Measurements from ENCODE around the gene TLR6.

Gene TLR6

DNA sequence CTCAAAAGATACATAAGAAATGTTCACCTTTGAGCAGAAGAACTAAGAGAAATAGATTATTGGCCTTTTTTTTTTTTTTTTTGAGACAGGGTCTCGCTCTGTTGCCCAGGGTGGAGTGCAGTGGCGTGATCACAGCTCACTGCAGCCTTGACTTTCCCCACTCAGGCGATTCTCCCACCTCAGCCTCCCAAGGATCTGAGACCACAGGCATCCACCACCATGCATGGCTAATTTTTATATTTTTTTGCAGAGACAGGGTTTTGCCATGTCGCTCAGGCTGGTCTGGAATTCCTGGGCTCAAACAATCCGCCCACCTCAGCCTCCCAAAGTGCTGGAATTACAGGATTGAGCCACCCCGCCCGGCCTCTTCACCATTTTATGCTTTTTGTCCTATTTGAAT is 2.9 kb upstream of the TLR6 start:
- no peak overlapping the region for H3K4me3 ChIP-seq (ENCODE audit: low read depth, low read length)
- DNase-seq (ENCODE audit: low read depth), result no peak
- TF ChIP-seq CTCF (IDR thresholded peaks at IDR 0.05; ENCODE audit: low read depth, low read length, missing control alignments), result no peak

DNA sequence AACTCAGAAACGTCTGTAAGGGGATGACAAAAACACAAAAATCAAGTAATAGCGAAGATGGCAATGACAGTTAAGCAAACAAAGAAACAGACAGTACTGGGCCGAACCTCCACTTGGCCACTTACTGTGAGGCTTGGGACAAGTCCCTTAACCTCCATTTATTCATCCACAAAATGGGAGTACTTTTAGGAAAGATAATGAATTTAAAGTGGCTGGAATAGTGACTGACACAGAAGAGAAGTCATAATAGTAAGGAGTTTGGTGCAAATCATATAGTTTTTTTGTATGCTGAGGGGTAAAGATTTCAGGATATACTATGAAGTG is 1.4 kb upstream of the TLR6 start:
- H3K4me3 ChIP-seq (ENCODE audit: low read depth, low read length), result no peak overlapping the region
- no peak for TF ChIP-seq CTCF (IDR thresholded peaks at IDR 0.05; ENCODE audit: low read depth, low read length, missing control alignments)
- no peak for DNase-seq (ENCODE audit: low read depth)

- peak; percentile 66 for DNase-seq (ENCODE audit: low read depth)
- no peak for TF ChIP-seq CTCF (IDR thresholded peaks at IDR 0.05; ENCODE audit: low read depth, low read length, missing control alignments)
- H3K4me3 ChIP-seq (ENCODE audit: low read depth, low read length), result no peak overlapping the region
These were observed 908 bp upstream of the TLR6 start for GRCh38 chr4:38857354-38858096.

GRCh38 chr4:38856046-38856445 is 571 bp downstream of the TLR6 start:
- peak overlapping the region; percentile 65 for H3K4me3 ChIP-seq (ENCODE audit: low read depth, low read length)
- no peak for DNase-seq (ENCODE audit: low read depth)
- TF ChIP-seq CTCF (IDR thresholded peaks at IDR 0.05; ENCODE audit: low read depth, low read length, missing control alignments), result no peak

DNA sequence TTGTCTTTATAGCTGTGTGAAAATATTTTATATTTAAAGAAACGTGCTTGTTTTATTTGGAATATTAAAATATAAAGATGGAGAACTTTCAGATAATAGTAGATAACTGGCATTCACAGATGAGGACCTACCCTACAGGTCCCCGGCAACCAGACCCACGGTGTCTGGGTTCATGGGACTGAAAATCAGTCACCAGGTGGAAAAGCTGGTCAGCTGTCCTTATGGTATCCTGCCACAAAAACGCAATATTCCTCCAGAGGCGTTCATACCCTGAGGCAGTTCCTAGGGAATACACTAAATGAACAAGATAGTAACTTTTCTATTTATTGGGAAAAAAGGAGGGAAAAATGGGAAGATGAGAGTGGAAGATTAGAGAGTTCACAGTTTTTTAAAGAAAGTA is 1.2 kb downstream of the TLR6 start:
- H3K4me3 ChIP-seq (ENCODE audit: low read depth, low read length), result peak overlapping the region; percentile 65
- no peak for TF ChIP-seq CTCF (IDR thresholded peaks at IDR 0.05; ENCODE audit: low read depth, low read length, missing control alignments)

GRCh38 chr4:38846015-38846414 is 10.6 kb downstream of the TLR6 start:
- no peak overlapping the region for H3K4me3 ChIP-seq (ENCODE audit: low read depth, low read length)
- DNase-seq (ENCODE audit: low read depth), result no peak
- TF ChIP-seq CTCF (IDR thresholded peaks at IDR 0.05; ENCODE audit: low read depth, low read length, missing control alignments), result no peak

More for the DNA sequence above, 1.2 kb downstream of the TLR6 start:
- no peak for DNase-seq (ENCODE audit: low read depth)

DNA sequence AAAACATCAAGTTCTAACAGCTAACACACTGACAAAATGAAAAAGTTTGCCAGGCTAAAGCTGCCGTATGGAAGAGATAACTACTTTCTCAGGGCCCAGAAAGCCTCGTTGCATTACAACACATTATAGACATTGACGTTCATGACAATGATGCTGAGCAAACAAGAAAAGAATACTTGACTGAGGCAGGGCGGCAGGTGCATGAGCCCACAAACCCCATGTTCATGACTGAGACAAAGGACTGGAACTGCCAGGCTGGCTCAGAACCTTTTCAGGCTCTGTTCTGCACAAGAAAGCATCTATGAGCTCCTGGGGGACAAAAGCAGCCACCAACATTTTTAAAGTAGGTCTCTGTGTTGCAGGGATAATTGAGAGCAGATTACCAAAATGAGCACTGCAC is 13.6 kb downstream of the TLR6 start:
- TF ChIP-seq CTCF (IDR thresholded peaks at IDR 0.05; ENCODE audit: low read depth, low read length, missing control alignments), result no peak
- DNase-seq (ENCODE audit: low read depth), result no peak
- no peak overlapping the region for H3K4me3 ChIP-seq (ENCODE audit: low read depth, low read length)
